Fibroblast of skin of right biceps (primary cell): ENCODE results near the gene RERE.

ENCODE experiments used
- DNase-seq: peaks from one replicate; pipeline ENCODE4 v3.0.0-alpha.2; 2013

The RERE gene

DNA sequence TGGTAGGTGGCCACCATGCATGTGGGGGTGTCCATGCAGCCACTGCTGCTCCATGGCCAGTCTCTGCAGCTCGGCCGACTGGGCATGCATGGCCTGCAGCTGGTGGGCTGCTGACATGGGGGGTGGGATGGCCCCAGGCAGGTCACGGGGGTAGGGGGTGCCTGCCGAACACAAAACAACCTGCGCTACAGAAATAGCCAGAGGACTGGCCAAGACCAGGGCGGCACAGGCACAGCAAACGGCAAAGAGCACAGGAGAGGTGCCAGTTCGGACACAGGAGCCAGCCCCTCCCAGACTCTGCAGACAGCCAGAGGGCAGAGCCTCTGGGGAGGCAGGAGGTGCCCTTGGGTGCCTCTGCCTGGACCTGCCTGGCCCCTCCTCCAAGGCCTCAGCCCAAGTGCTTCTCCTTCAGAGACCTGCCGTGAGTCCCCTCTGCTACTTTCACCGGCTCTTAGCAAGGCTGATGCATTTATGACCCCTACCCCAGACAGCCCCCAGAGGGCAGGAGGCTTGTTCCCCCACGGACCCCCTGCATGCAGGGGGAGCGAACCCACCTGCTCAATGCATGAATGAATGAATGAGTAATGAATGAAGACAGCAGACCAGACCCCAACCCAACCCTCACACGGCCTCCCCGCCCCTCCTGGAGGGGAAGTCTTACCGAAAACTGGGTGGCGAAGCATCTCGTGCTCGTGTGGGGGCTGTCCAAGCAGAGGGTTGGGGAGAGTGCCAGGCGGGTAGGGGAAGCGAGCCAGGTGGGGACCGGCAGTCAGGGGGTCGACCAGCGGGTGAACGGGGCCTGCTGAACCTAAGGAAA, 461.8 kb downstream of the RERE start:
- DNase-seq: no peak

DNA sequence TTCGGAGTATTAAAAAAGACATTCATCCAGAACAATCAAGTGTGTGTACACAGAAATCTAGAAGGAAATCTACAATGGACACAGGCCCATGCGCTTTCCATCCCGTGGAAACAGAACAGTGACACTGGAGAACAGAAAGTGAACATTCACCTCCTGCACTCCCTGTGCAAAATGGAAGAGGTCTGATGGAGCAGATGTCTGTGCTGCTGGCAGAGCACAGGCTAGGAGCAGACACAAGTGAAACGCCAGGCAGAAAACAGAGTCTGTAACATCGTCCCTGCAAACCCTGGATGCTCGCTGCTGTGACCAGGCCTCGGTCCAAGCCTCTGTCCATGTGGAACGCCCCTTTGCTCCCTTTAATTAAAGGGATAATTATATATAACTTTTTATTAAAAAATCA, 463.4 kb downstream of the RERE start:
- DNase-seq: no peak

DNA sequence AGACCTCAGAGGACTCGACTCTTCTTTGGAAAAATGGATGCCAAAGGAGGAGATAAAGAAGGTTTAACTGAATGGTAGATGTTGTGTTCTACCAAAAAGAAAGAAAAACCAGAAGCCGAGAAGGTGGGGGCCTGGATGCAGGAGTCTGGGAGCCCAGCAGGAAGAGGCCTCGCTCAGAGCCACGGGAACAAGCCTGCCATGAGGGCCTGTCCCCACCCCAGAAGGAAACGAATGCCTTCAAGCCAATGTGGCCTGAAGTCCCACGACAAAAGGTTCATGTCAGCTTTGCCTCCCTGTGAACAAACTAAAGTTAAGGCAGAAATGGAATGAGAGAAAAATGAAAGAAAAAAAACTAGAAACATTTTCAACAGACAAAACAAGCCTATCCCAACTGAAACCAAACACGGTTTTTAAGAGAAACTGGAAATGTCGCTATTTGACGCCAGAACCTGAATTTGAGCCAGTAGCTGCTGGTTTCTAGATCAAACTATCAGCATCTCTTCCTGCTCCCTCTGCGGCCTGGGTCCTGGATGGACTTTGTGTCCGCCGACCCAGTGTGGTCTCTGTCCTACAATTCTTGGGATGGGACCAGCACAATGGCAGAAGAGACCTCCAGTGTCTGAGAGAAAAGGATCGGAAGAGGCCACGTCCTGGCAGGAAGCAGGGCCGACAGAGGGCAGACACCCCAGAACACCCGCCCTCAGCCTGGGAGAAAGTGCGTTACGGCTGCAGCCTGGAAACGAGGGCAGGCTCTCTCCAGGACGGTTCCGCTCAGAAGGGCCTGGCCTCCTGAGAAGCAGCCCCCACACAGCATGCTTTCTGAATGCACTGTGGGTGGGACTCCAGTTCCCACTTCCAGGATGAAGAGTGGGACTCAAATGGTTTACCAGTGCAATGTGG, 464.3 kb downstream of the RERE start:
- DNase-seq: no peak

GRCh38 chr1:8352471-8352845, 465.0 kb downstream of the RERE start:
- no peak for DNase-seq

GRCh38 chr1:8351693-8352470, 465.6 kb downstream of the RERE start:
- DNase-seq: peak; percentile 36

DNA sequence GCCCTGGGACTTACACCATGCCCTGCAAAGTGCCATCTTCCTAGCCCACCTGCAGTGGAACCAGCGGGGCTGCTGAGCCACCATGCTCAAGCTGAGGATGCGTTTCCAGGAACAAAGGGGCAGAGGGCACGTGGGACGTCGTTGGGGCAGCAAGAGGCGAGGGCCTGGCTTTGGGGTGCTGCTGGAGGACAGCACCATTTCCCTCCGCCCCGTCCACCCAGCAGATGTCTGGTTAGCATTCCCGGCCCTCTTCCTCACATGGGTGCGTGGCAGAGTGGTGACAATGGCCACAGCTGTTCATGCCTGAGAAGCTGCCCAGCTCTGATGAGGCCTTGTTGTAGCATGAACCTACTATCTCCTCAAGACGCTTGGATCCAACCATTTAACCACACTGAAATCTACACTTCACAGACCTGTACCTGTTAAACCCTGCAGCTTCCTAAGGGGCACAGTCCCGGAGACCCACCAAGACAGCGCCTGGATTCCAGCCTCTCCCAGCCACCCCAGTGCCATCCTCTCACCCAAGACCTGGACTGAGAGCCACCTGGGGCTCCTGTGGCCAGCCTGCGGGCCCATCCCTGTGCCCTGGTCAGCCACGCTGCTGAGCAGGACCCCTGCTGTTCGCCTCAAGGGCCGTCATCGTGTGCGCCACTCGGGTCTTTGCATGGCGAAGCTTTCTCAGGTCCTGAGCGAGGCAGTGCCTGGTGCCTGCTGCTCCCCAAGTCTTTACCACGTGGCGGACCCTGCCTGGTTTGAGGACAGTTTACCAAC, 466.3 kb downstream of the RERE start:
- DNase-seq: no peak

DNA sequence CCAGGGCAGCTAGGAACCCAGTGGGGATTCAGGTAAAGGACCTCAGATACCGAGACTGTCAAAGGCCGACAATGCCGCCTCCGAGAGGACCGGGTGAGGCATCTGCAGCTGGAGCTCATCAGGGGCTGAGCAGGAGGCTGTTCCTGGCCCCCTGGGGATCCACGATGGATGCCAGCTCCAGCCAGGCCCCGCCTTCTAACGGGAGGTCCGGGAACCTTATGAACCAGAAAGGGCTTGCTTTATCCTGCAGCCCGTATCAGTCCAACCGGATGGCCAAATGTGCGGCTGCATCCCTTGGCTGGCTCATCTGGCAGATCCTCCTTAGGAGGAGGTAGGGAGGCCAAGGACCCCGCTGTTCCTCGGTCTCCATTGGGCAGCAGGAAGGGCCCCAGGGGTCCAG, 467.5 kb downstream of the RERE start:
- DNase-seq: peak; percentile 21

GRCh38 chr1:8349473-8349865, 468.0 kb downstream of the RERE start:
- no peak for DNase-seq

DNA sequence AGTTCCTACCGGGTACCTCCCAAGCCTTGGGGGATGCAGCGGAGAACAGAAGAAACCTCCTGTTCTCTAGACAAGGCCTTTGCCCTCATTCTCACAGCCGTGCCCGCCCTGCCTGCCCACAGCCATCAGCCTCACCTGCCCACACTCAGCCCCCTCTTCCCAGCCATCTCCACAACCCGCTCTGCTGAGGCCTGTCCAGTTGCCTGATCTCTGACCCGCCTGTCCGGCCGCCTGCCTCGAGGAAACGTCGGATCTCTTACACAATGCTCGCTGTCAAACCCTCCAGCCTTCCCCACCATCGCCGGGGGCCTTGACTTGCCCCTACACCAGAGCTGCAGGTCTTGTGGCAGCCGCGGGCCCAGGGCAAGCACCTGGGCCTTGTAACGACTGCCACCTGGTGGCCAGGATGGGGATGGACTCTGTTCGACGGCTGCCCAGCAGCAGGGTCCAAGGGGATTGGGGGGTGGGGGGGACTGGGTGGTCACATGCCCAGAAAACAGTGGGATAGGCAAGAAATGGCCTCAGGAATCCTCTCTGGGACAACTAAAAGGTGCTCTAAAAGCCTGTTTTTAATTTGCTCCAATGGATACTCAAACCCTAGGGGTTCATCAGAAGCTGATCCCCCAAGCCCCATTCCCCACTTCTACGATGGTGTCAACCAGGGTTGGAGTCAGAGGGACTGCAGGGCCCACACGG, 468.5 kb downstream of the RERE start:
- peak; percentile 53 for DNase-seq

DNA sequence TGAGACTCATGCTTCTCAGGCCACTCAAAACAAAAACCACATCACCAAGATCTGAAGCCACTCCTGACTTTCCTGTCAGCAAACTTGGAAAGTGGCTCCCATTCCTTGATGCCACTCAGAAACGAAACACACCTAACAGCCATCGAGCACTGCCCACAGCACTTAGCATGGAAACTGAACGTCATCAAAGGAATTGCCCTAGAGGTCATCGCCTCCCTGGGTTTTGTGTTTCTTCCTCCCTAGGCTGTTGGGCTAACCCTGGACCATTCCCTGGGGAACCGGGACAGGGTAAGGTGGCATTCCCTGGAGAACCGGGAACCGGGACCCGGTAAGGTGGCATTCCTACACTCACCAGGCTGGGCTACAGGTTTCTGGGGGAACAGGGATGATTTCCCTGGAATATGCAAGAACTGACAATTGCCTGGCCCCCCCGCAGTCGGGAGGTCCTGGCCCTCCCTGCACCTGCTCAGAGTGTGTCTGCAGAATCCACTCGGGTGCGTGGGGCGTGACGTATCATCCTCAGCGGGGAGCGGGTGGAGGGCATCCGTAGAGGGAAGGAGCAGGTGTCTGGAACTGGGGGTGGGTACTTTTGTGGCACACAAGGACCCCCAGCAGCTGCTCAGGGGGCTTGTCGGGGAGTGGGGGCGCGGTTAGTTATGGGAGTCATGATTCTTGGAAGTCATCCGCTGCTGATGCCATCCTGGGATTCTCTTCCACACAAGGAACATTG, 469.2 kb downstream of the RERE start:
- DNase-seq: no peak

DNA sequence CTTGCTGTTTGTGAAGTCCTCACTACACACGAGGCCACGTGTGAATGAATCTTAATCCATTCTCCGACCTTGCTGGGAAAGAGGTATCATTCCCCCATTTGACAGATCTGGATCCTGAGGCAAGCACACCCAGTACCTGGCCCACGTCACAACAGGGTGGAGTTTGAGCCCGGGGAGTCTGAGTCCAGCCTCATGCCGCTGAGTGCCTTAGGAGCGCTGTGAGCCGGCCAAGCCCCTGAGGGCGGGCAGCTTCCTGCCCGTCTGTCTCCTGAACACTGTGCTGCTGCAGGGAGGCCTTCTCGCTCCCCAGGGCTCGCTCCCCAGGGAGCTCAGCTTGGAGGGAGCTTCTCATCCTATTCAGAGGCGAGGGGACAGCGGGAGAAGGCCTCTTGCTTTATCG, 469.8 kb downstream of the RERE start:
- DNase-seq: no peak

- no peak for DNase-seq
Measured at GRCh38 chr1:8345621-8346415, 471.6 kb downstream of the RERE start.

DNA sequence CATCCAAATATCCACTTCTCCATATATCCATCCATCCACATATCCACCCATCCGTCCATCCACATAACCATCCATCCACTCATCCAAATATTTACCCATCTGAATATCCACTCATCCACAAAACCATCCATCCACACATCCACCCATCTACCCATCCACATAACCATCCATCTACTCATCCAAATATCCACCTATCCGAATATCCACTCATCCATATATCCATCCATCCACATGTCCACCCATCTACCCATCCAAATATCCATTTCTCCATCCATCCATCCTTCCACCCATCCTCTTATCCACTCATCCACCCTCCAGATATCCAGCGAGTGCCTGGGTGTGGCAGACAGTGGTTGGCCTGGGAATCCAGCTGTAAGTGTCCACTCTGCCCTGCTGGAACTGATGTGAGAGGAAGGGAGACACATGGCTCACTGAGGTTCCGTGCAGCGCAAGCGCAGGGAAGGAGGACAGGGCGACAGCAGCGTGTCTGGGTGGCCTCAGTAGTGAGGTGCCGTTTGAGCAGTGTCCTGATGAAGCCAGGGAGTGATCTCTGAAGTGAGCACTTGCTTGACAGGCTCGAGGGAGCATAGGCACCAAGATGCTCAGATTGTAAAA, 472.4 kb downstream of the RERE start:
- no peak for DNase-seq

DNA sequence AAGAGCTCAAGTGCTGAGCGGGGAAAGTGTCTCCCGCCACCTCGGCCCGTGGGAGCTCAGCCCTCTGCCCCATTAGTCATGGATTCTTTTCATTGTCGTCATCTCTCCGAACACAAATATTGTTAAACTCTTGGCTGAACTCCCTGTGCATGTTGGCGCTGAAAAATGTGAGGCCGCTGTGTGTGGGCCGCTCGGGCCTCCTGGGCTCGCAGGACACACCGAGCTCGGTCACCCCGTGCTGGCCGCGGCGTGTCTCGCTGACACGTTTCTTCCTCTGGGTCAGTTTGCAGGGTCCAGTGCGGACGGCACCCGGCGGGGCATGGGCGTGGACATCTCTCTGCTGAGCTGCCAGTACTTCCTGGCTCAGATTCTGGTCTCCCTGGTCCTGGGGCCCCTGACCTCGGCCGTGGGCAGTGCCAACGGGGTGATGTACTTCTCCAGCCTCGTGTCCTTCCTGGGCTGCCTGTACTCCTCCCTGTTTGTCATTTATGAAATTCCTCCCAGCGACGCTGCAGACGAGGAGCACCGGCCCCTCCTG, 473.9 kb downstream of the RERE start:
- peak; percentile 96 for DNase-seq

- no peak for DNase-seq
Measured at GRCh38 chr1:8343044-8343443, 474.4 kb downstream of the RERE start.

- DNase-seq: peak; percentile 70
Measured at GRCh38 chr1:8342325-8342724, 475.1 kb downstream of the RERE start.

- no peak for DNase-seq
Measured at GRCh38 chr1:8340448-8340847, 477.0 kb downstream of the RERE start.

- no peak for DNase-seq
Measured at GRCh38 chr1:8339203-8339600, 478.2 kb downstream of the RERE start.

DNA sequence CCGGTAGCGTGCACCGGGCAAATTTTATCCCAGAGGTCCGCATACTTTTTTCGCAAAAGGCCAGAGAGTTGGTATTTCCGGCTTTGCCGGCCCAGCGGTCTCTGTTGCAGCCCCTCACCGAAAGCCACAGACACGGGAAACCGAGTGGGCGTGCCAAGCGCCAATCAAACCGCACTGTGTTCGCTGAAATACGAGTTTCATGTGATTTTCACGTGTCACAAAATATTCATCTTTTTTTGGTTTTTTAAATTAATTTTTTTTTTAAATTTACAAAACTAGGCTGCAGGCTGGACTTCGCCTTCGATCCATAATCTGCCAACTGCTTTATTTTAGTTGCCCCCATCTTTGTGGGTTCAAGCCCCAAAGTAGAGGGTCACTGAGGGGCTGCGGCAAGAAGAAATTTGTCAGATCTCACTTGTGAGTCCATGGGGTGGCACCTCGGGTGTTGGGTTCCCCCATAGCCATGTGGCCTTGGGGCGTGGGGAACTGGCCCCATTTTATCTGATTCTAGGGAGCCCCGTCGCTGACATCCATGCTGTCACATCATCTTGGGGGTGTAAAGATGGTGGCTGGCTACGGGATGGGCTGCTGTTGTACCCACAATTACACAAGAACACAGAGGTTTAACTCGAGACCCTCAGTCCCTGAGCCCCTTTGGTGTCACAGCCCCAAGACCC, 478.8 kb downstream of the RERE start:
- no peak for DNase-seq
